Ishikawa (cell line): ENCODE data around the gene MEGF11.
A peak's percentile ranks its signal among the peaks of the same experiment; 100 is the strongest.

Experiments used
- CEBPB ChIP-seq: IDR thresholded peaks from 2 replicates; pipeline ENCODE4 v1.6.1; 2012
- CREB1 ChIP-seq: IDR thresholded peaks from 2 replicates; pipeline ENCODE4 v1.6.1; 2012; ENCODE audit warnings: low read depth
- EGR1 ChIP-seq: IDR thresholded peaks from 2 replicates; pipeline ENCODE4 v1.6.1; 2012
- EP300 ChIP-seq: IDR thresholded peaks from 2 replicates; pipeline ENCODE4 v1.6.1; 2012; ENCODE audit warnings: borderline replicate concordance
- FOXM1 ChIP-seq: IDR thresholded peaks from 2 replicates; pipeline ENCODE4 v1.6.1; 2012; ENCODE audit warnings: low read depth, borderline replicate concordance
- NFIC ChIP-seq: IDR thresholded peaks from 2 replicates; pipeline ENCODE4 v1.6.1; 2012
- RAD21 ChIP-seq: IDR thresholded peaks from 2 replicates; pipeline ENCODE4 v1.6.1; 2012; ENCODE audit warnings: low read depth
- REST ChIP-seq: IDR thresholded peaks from 2 replicates; pipeline ENCODE4 v1.6.1; 2012; ENCODE audit warnings: low read depth, mild to moderate bottlenecking
- TAF1 ChIP-seq: IDR thresholded peaks from 2 replicates; pipeline ENCODE4 v1.6.1; 2012; ENCODE audit warnings: low read depth, mild to moderate bottlenecking
- TCF12 ChIP-seq: IDR thresholded peaks from 2 replicates; pipeline ENCODE4 v1.6.1; 2012; ENCODE audit warnings: low read depth
- TEAD4 ChIP-seq: IDR thresholded peaks from 2 replicates; pipeline ENCODE4 v1.6.1; 2012
- YY1 ChIP-seq: IDR thresholded peaks from 2 replicates; pipeline ENCODE4 v1.6.1; 2012; ENCODE audit warnings: low read depth
- ZBTB7A ChIP-seq: IDR thresholded peaks from 2 replicates; pipeline ENCODE4 v1.6.1; 2012; ENCODE audit warnings: low read depth
- TF ChIP-seq, protein P1 (sequence below): IDR thresholded peaks from 2 replicates; pipeline ENCODE4 v1.6.1; 2012

The MEGF11 gene

GRCh38 chr15:66169023-66169422 is 84.5 kb downstream of the MEGF11 start:
- TF ChIP-seq, protein P1, sequence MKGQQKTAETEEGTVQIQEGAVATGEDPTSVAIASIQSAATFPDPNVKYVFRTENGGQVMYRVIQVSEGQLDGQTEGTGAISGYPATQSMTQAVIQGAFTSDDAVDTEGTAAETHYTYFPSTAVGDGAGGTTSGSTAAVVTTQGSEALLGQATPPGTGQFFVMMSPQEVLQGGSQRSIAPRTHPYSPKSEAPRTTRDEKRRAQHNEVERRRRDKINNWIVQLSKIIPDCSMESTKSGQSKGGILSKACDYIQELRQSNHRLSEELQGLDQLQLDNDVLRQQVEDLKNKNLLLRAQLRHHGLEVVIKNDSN, result no peak
- TF ChIP-seq CEBPB, result no peak
- no peak for TF ChIP-seq FOXM1
- no peak for TF ChIP-seq TAF1
- TF ChIP-seq EGR1, result no peak
- TF ChIP-seq TCF12, result no peak
- TF ChIP-seq REST, result no peak
- no peak for TF ChIP-seq YY1

GRCh38 chr15:66167854-66168253 is 85.7 kb downstream of the MEGF11 start:
- no peak for TF ChIP-seq TEAD4
- TF ChIP-seq RAD21, result no peak
- no peak for TF ChIP-seq YY1
- TF ChIP-seq FOXM1, result no peak
- TF ChIP-seq TCF12, result no peak
- TF ChIP-seq, protein P1, result no peak

DNA sequence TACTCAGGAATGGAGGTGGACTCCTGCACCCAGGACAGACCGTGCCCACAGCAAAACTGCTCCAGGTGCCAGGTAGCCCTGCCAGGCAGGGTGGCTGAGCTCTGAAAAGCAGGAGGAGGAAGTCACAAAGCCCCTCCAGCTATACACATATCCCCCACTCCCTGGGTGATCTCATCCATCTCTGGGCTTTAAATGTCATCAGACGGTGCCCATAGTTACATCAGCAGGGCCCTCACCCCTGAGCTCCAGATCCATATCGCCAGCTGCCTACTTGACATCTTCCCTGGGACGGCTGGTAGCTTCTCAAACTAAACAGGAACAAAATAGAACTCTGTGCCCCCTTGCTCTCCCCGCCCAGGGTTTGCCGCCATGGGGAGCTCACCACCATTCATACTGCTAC is 87.7 kb downstream of the MEGF11 start:
- no peak for TF ChIP-seq EGR1
- no peak for TF ChIP-seq RAD21
- no peak for TF ChIP-seq CREB1
- TF ChIP-seq REST, result no peak
- TF ChIP-seq ZBTB7A, result no peak
- TF ChIP-seq, protein P1, result no peak
- TF ChIP-seq YY1, result no peak
- no peak for TF ChIP-seq CEBPB
- TF ChIP-seq TEAD4, result no peak
- no peak for TF ChIP-seq TAF1
- TF ChIP-seq EP300, result no peak
- TF ChIP-seq FOXM1, result no peak

DNA sequence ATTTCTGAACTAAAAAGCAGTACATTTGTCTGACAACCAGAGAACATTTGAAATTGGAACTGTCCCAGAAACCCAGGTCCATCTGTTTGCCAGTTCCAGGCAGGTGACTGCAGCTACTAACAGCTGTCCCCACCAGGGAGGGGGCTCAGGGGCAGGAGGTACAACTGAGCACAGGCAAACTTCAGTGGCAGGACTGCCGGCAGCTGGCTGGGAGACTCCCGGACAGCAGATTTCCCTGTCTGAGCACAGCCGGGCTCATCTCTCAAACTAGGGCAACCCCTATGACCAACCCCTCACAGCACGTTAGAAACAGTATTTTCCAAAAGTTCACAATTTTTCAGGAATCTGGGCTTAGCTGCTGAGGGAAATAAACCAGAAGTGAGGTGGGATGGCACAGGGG is 88.8 kb downstream of the MEGF11 start:
- TF ChIP-seq FOXM1, result no peak

DNA sequence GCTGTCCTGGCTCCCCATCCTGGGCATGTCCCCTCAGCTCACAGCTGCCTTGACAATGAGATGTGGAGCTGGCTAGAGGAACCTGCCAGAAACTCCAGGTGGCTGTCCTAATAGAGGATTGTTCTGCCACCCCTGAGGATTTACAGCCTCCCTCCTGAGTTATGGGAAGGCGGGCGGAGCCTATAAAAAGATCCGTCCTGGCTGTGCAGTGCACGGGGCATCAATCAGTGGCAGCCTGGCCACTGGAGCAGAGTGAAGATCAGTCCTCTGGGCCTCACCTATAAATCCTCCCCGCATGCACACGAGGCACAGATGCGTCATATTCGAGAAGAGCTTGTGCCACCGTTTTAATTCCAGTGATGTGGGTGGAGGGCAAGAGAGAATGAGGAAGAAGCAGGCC is 90.0 kb downstream of the MEGF11 start:
- TF ChIP-seq TEAD4, result no peak
- no peak for TF ChIP-seq EGR1
- peak; percentile 72 for TF ChIP-seq NFIC
- no peak for TF ChIP-seq TAF1
- peak; percentile 80 for TF ChIP-seq TCF12

DNA sequence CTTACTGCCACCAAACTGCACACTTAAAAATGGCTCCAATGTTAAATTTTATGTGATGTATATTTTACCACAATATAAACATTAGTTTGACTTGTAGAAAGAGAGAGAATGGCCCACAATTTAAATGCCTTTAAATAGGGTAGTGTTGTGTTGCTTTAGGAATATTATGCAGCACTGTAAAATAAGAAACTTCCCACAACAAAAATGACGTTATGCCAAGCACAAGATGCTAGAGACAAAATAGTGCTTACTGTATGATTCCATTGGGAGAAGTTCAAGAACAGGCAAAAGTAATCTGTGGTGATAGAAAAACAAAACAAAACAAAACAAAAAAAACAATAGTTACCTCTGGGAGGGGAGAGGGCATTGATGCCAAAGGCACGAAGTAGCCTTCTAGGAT is 91.3 kb downstream of the MEGF11 start:
- TF ChIP-seq EP300 (no peak), ZBTB7A (no peak), TAF1 (no peak), EGR1 (no peak), YY1 (no peak), REST (no peak), CREB1 (no peak), TCF12 (no peak)
